Mesendoderm (in vitro differentiated cells): Measurements from ENCODE around the gene SHISA5.
"Not testable (repeated sequence)": the region's sequence is repeated elsewhere in the genome, so short reads cannot be mapped to it uniquely, and the experiment has no call there.

Experiments
- DNase-seq: peaks from one replicate; pipeline ENCODE4 v3.0.0; 2013
- H2AK5ac ChIP-seq: 2 replicates; pipeline ENCODE4 v1.6.1; 2013; ENCODE audit warnings: low read length, inconsistent platforms
- H2BK120ac ChIP-seq: 2 replicates; pipeline ENCODE4 v1.6.1; 2013; ENCODE audit warnings: low read depth, mild to moderate bottlenecking, low read length, moderate library complexity, mixed read lengths
- H2BK15ac ChIP-seq: replicated peaks from 2 replicates; pipeline ENCODE4 v1.6.1; 2013; ENCODE audit warnings: low read depth, mild to moderate bottlenecking, moderate library complexity
- H2BK5ac ChIP-seq: 2 replicates; pipeline ENCODE4 v1.6.1; 2013; ENCODE audit warnings: low read length, inconsistent platforms
- H3K18ac ChIP-seq: 2 replicates; pipeline ENCODE4 v1.6.1; 2013; ENCODE audit warnings: mild to moderate bottlenecking, low read length, mixed read lengths
- H3K23ac ChIP-seq: one replicate; pipeline ENCODE4 v1.6.1; 2013; ENCODE audit warnings: low read length
- H3K27ac ChIP-seq: 2 replicates; pipeline ENCODE4 v1.5.1; 2013; ENCODE audit warnings: low read depth, mild to moderate bottlenecking, inconsistent platforms, low read length, moderate library complexity
- H3K27me3 ChIP-seq: 2 replicates; pipeline ENCODE4 v1.6.1; 2013; ENCODE audit warnings: low read length, control low read depth, mild to moderate bottlenecking, inconsistent platforms; ENCODE audit not compliant: insufficient read depth, poor library complexity
- H3K36me3 ChIP-seq: 2 replicates; pipeline ENCODE4 v1.6.1; 2013; ENCODE audit warnings: low read length, inconsistent platforms; ENCODE audit not compliant: control insufficient read depth, insufficient read depth
- H3K4ac ChIP-seq: one replicate; pipeline ENCODE4 v1.6.1; 2013; ENCODE audit warnings: low read depth, mild to moderate bottlenecking, low read length, moderate library complexity
- H3K4me1 ChIP-seq: 2 replicates; pipeline ENCODE4 v1.6.1; 2013; ENCODE audit warnings: low read depth, low read length, inconsistent platforms; ENCODE audit not compliant: control insufficient read depth
- H3K4me2 ChIP-seq: 2 replicates; pipeline ENCODE4 v1.6.1; 2013; ENCODE audit warnings: low read length
- H3K4me3 ChIP-seq: 2 replicates; pipeline ENCODE4 v1.5.1; 2013; ENCODE audit warnings: mild to moderate bottlenecking, low read length
- H3K56ac ChIP-seq: one replicate; pipeline ENCODE4 v1.6.1; 2013; ENCODE audit warnings: low read length
- H3K79me1 ChIP-seq: 2 replicates; pipeline ENCODE4 v1.6.1; 2013; ENCODE audit warnings: low read length, inconsistent platforms
- H3K79me2 ChIP-seq: 2 replicates; pipeline ENCODE4 v1.6.1; 2013; ENCODE audit warnings: mild to moderate bottlenecking, low read length; ENCODE audit not compliant: control insufficient read depth, insufficient read depth
- H3K9ac ChIP-seq: 2 replicates; pipeline ENCODE4 v1.6.1; 2013; ENCODE audit warnings: low read length, inconsistent platforms
- H4K5ac ChIP-seq: one replicate; pipeline ENCODE4 v1.6.1; 2013; ENCODE audit warnings: low read length
- H4K8ac ChIP-seq: one replicate; pipeline ENCODE4 v1.6.1; 2013; ENCODE audit warnings: low read depth, mild to moderate bottlenecking, control low read depth, low read length, moderate library complexity
- WGBS: extraction: QIAGEN DNeasy Blood & Tissue Kit; methylation state at CpG from one replicate; pipeline ENCODE4 v1.1.7; 2013; ENCODE audit warnings: low lambda C conversion rate, missing lambda C conversion rate; ENCODE audit not compliant: insufficient coverage; ENCODE audit errors: extremely low coverage; 5-methylcytosine and 5-hydroxymethylcytosine counted together

SHISA5 gene

GRCh38 chr3:48465531-48466378, 38.2 kb downstream of the SHISA5 start:
- Histone ChIP-seq H3K9ac (peak overlapping the region; percentile 60), H3K4me2 (no peak overlapping the region), H3K56ac (peak overlapping the region; percentile 83), H2BK15ac (no peak overlapping the region), H2BK5ac (peak overlapping the region; percentile 88), H3K27ac (peak overlapping the region; percentile 90), H3K4me3 (no peak overlapping the region), H3K4me1 (peaks cover 2% of the 10 kb centered on the region), H2AK5ac (peak overlapping the region; percentile 57), H3K27me3 (no peaks in the 10 kb centered on the region), H3K18ac (peak overlapping the region; percentile 76), H3K79me2 (peaks cover 1% of the 10 kb centered on the region), H3K4ac (peak overlapping the region; percentile 81), H3K23ac (peak overlapping the region; percentile 29), H2BK120ac (peak overlapping the region; percentile 24), H4K8ac (no peak overlapping the region), H3K79me1 (peaks cover 11% of the 10 kb centered on the region), H3K36me3 (no peaks in the 10 kb centered on the region), H4K5ac (no peak overlapping the region)
- WGBS = no CpG with 5 or more reads among the region's 21 CpGs
- peak; percentile 100 for DNase-seq

GRCh38 chr3:48465237-48465530, 38.8 kb downstream of the SHISA5 start:
- DNase-seq = no peak
- Histone ChIP-seq H3K56ac (no peak overlapping the region), H2BK15ac (no peak overlapping the region), H3K27me3 (no peaks in the 10 kb centered on the region), H2AK5ac (no peak overlapping the region), H3K4me3 (no peak overlapping the region), H3K79me2 (peaks cover 1% of the 10 kb centered on the region), H3K27ac (no peak overlapping the region), H3K18ac (no peak overlapping the region), H3K79me1 (peaks cover 8% of the 10 kb centered on the region), H3K36me3 (peaks cover under 1% of the 10 kb centered on the region), H2BK120ac (no peak overlapping the region), H3K4me2 (no peak overlapping the region), H4K8ac (no peak overlapping the region), H3K9ac (peak overlapping the region; percentile 35), H3K23ac (no peak overlapping the region), H3K4ac (no peak overlapping the region), H4K5ac (no peak overlapping the region), H3K4me1 (peaks cover 2% of the 10 kb centered on the region), H2BK5ac (no peak overlapping the region)
- WGBS = no CpG with 5 or more reads among the region's 7 CpGs

GRCh38 chr3:48464713-48465221, 39.2 kb downstream of the SHISA5 start:
- DNase-seq = no peak
- H3K56ac ChIP-seq = no peak overlapping the region
- H4K5ac ChIP-seq = no peak overlapping the region
- peaks cover 5% of the 10 kb centered on the region for H3K79me1 ChIP-seq
- no peak overlapping the region for H2BK5ac ChIP-seq
- peaks cover 1% of the 10 kb centered on the region for H3K79me2 ChIP-seq
- H2BK120ac ChIP-seq = no peak overlapping the region
- no peak overlapping the region for H4K8ac ChIP-seq
- no peak overlapping the region for H3K9ac ChIP-seq
- H3K27ac ChIP-seq = no peak overlapping the region
- H2AK5ac ChIP-seq = no peak overlapping the region
- no CpG with 5 or more reads among the region's 17 CpGs for WGBS
- no peak overlapping the region for H3K4me3 ChIP-seq
- H3K27me3 ChIP-seq = no peaks in the 10 kb centered on the region
- no peak overlapping the region for H3K4me2 ChIP-seq
- no peak overlapping the region for H3K4ac ChIP-seq
- no peak overlapping the region for H3K23ac ChIP-seq
- peaks cover 2% of the 10 kb centered on the region for H3K4me1 ChIP-seq
- H2BK15ac ChIP-seq = no peak overlapping the region
- peaks cover 4% of the 10 kb centered on the region for H3K36me3 ChIP-seq
- H3K18ac ChIP-seq = no peak overlapping the region

- DNase-seq = no peak
- Histone ChIP-seq H3K18ac (no peak overlapping the region), H4K8ac (no peak overlapping the region), H2BK120ac (no peak overlapping the region), H3K79me1 (no peaks in the 10 kb centered on the region), H3K79me2 (no peaks in the 10 kb centered on the region), H3K4me1 (peaks cover 2% of the 10 kb centered on the region), H3K23ac (no peak overlapping the region), H4K5ac (no peak overlapping the region), H2BK15ac (no peak overlapping the region), H3K27ac (no peak overlapping the region), H3K4ac (no peak overlapping the region), H2AK5ac (no peak overlapping the region), H2BK5ac (no peak overlapping the region), H3K4me2 (no peak overlapping the region), H3K4me3 (no peak overlapping the region), H3K36me3 (peaks cover 7% of the 10 kb centered on the region), H3K56ac (no peak overlapping the region), H3K27me3 (no peaks in the 10 kb centered on the region), H3K9ac (no peak overlapping the region)
- no CpG with 5 or more reads among the region's 9 CpGs for WGBS
Observed at GRCh38 chr3:48463703-48464102, 40.3 kb downstream of the SHISA5 start.

GRCh38 chr3:48461767-48462166, 42.2 kb downstream of the SHISA5 start:
- peaks cover 10% of the 10 kb centered on the region for H3K36me3 ChIP-seq
- WGBS = no CpG with 5 or more reads among the region's 7 CpGs

More at GRCh38 chr3:48461767-48462166, 42.2 kb downstream of the SHISA5 start:
- not testable (repeated sequence) for H3K4me2 ChIP-seq, H3K9ac ChIP-seq, DNase-seq, H3K79me2 ChIP-seq, H2AK5ac ChIP-seq, H3K79me1 ChIP-seq, H4K5ac ChIP-seq, H3K4me1 ChIP-seq, H3K4ac ChIP-seq, H3K27me3 ChIP-seq, H2BK5ac ChIP-seq, H3K18ac ChIP-seq, H4K8ac ChIP-seq, H3K27ac ChIP-seq, H2BK120ac ChIP-seq, H2BK15ac ChIP-seq, H3K4me3 ChIP-seq, H3K23ac ChIP-seq, H3K56ac ChIP-seq
